Calu3 (cell line): ENCODE measurements around the gene CSRNP3. TPM values are rescaled to one million over a fixed set of nuclear protein-coding genes. Genes with fewer than 3 reads are reported as not detected.
"Not testable (repeated sequence)": the region's sequence is repeated elsewhere in the genome, so short reads cannot be mapped to it uniquely, and the experiment has no call there.

Experiments
- BruUV-seq: library from RNA; stranded (reverse); fragments of 400-500 nt; replicated peaks from 2 replicates; lab custom pipeline; 2021; lab: Mats Ljungman, UMichigan
- CTCF ChIA-PET: fragments of 300-600 bp; sonication (Branson Sonifier 250); formaldehyde crosslinking; loops from one replicate; lab custom pipeline; 2022; ENCODE audit warnings: antibody characterized with exemption; lab: Charles Lee
- DNase-seq: peaks from one replicate; pipeline ENCODE4 v3.0.0; 2022
- H3K27ac Mint-ChIP-seq: one replicate; pipeline ENCODE4 v1.8.0; 2022; ENCODE audit warnings: mixed read lengths; ENCODE audit not compliant: unreplicated experiment
- H3K27me3 Mint-ChIP-seq: one replicate; pipeline ENCODE4 v1.8.0; 2022; ENCODE audit warnings: mixed read lengths; ENCODE audit not compliant: unreplicated experiment
- H3K36me3 Mint-ChIP-seq: one replicate; pipeline ENCODE4 v1.8.0; 2022; ENCODE audit warnings: mild to moderate bottlenecking, moderate library complexity, mixed read lengths; ENCODE audit not compliant: insufficient read depth, unreplicated experiment
- H3K4me1 Mint-ChIP-seq: one replicate; pipeline ENCODE4 v1.8.0; 2022; ENCODE audit warnings: mild to moderate bottlenecking, low read depth, mixed read lengths; ENCODE audit not compliant: unreplicated experiment
- H3K4me3 Mint-ChIP-seq: one replicate; pipeline ENCODE4 v1.8.0; 2022; ENCODE audit warnings: mild to moderate bottlenecking, low read depth, moderate library complexity, mixed read lengths; ENCODE audit not compliant: unreplicated experiment
- H3K9me3 Mint-ChIP-seq: one replicate; pipeline ENCODE4 v1.8.0; 2022; ENCODE audit warnings: low read depth, mixed read lengths; ENCODE audit not compliant: unreplicated experiment
- CTCF ChIP-seq: fragments of 200-600 bp; IDR thresholded peaks from one replicate; pipeline ENCODE4 v1.8.0; 2022; ENCODE audit warnings: antibody characterized with exemption; ENCODE audit not compliant: unreplicated experiment
- intact Hi-C: fragments of 100-400 bp; cut with micrococcal nuclease; formaldehyde crosslinking; loops from one replicate; pipeline ENCODE4 v1.10.0; 2022; ENCODE audit not compliant: unreplicated experiment
- total RNA-seq: library from RNA; stranded (reverse); gene quantifications from 2 replicates; pipeline ENCODE4 v1.2.3, GENCODE V29; 2022

Gene CSRNP3
- total RNA-seq, 1 experiment from 2014 or later, result 1.8 TPM

GRCh38 chr2:165665614-165666013 lies 196.1 kb downstream of the CSRNP3 start:
- Mint-ChIP-seq H3K9me3 (peaks cover 12% of the 10 kb centered on the region), H3K27me3 (peaks cover 24% of the 10 kb centered on the region), H3K4me1 (peaks cover 10% of the 10 kb centered on the region), H3K27ac (no peak overlapping the region), H3K4me3 (no peak overlapping the region), H3K36me3 (no peaks in the 10 kb centered on the region)
- CTCF ChIA-PET, result interaction anchor here (0.7 kb wide), 1 partner anchor 310 kb away, joined by 12 read pairs; no protein-coding TSS in a partner anchor
- no TSS peak for BruUV-seq
- no peak for DNase-seq
- intact Hi-C loops, result no loop called here
- TF ChIP-seq CTCF, result no peak

- H3K4me3 Mint-ChIP-seq, DNase-seq, H3K27ac Mint-ChIP-seq, intact Hi-C loops, CTCF ChIA-PET, H3K36me3 Mint-ChIP-seq, H3K4me1 Mint-ChIP-seq, BruUV-seq: not testable (repeated sequence)
- Mint-ChIP-seq H3K9me3 (peaks cover 12% of the 10 kb centered on the region), H3K27me3 (peaks cover 24% of the 10 kb centered on the region)
Measured at GRCh38 chr2:165666073-165666472, 196.6 kb downstream of the CSRNP3 start.

GRCh38 chr2:165666605-165667004 lies 197.1 kb downstream of the CSRNP3 start:
- H3K4me3 Mint-ChIP-seq, result no peak overlapping the region
- peaks cover 10% of the 10 kb centered on the region for H3K4me1 Mint-ChIP-seq
- peaks cover 13% of the 10 kb centered on the region for H3K9me3 Mint-ChIP-seq
- BruUV-seq, result no TSS peak
- no peak for DNase-seq
- CTCF ChIA-PET, result no interaction called here
- TF ChIP-seq CTCF, result no peak
- intact Hi-C loops, result no loop called here
- H3K27me3 Mint-ChIP-seq, result peaks cover 24% of the 10 kb centered on the region
- H3K36me3 Mint-ChIP-seq, result no peaks in the 10 kb centered on the region
- H3K27ac Mint-ChIP-seq, result no peak overlapping the region

- TF ChIP-seq CTCF, result no peak
- intact Hi-C loops, result no loop called here
- DNase-seq, result no peak
- H3K36me3 Mint-ChIP-seq, result no peaks in the 10 kb centered on the region
- no TSS peak for BruUV-seq
- peaks cover 24% of the 10 kb centered on the region for H3K27me3 Mint-ChIP-seq
- CTCF ChIA-PET, result no interaction called here
- no peak overlapping the region for H3K4me3 Mint-ChIP-seq
- peaks cover 18% of the 10 kb centered on the region for H3K9me3 Mint-ChIP-seq
- no peak overlapping the region for H3K27ac Mint-ChIP-seq
- peaks cover 10% of the 10 kb centered on the region for H3K4me1 Mint-ChIP-seq
Measured at GRCh38 chr2:165667375-165667774, 197.9 kb downstream of the CSRNP3 start.

- CTCF ChIA-PET, result interaction anchor here (0.6 to 0.9 kb wide), 3 partner anchors 90 to 490 kb away, joined by 4 read pairs; no protein-coding TSS in a partner anchor
- Mint-ChIP-seq H3K4me3 (no peak overlapping the region), H3K36me3 (no peaks in the 10 kb centered on the region), H3K4me1 (peaks cover 18% of the 10 kb centered on the region), H3K27me3 (no peaks in the 10 kb centered on the region), H3K9me3 (peaks cover 7% of the 10 kb centered on the region), H3K27ac (no peak overlapping the region)
- peak; percentile 16 for DNase-seq
- no peak for TF ChIP-seq CTCF
- intact Hi-C loops, result loop anchor here (2.0 kb wide), 1 partner anchor 24 kb away; no protein-coding TSS in a partner anchor
- BruUV-seq, result no TSS peak
Measured at GRCh38 chr2:165674780-165675179, 205.3 kb downstream of the CSRNP3 start.
